Osteoblast (primary cell): ENCODE data around the gene KRT81. TPM values are rescaled to one million over a fixed set of nuclear protein-coding genes. Genes with fewer than 3 reads are reported as not detected.
A peak's percentile ranks its signal among the peaks of the same experiment; 100 is the strongest.
"Not testable (repeated sequence)": the region's sequence is repeated elsewhere in the genome, so short reads cannot be mapped to it uniquely, and the experiment has no call there.

Source experiments
- DNase-seq: peaks from one replicate; pipeline ENCODE4 v3.0.0; 2011; ENCODE audit warnings: low spot score, mixed read lengths; ENCODE audit not compliant: insufficient read length; ENCODE audit errors: missing footprints
- H2AFZ ChIP-seq: 2 replicates; pipeline ENCODE4 v1.6.0; 2011; ENCODE audit warnings: mild to moderate bottlenecking, low read length
- H3K27ac ChIP-seq: 2 replicates; pipeline ENCODE4 v1.5.1; 2011; ENCODE audit warnings: mild to moderate bottlenecking, low read depth, low read length, moderate library complexity
- H3K27me3 ChIP-seq: 2 replicates; pipeline ENCODE4 v1.6.0; 2012; ENCODE audit warnings: mild to moderate bottlenecking, control low read depth, inconsistent platforms, low read length, moderate library complexity; ENCODE audit not compliant: insufficient read depth
- H3K36me3 ChIP-seq: 2 replicates; pipeline ENCODE4 v1.5.1; 2011; ENCODE audit warnings: mild to moderate bottlenecking, low read length, control low read depth, moderate library complexity; ENCODE audit not compliant: insufficient read depth
- H3K4me1 ChIP-seq: 2 replicates; pipeline ENCODE4 v1.5.1; 2011; ENCODE audit warnings: mild to moderate bottlenecking, low read length, control low read depth, moderate library complexity; ENCODE audit not compliant: insufficient read depth
- H3K4me2 ChIP-seq: 2 replicates; pipeline ENCODE4 v1.6.0; 2011; ENCODE audit warnings: mild to moderate bottlenecking, low read length; ENCODE audit not compliant: insufficient read depth
- H3K4me3 ChIP-seq: fragments of 200-600 bp; sonication (generic); 3 replicates; pipeline ENCODE4 v1.5.1; 2012; ENCODE audit warnings: mild to moderate bottlenecking, low read length, inconsistent platforms; ENCODE audit not compliant: insufficient read depth
- H3K79me2 ChIP-seq: 2 replicates; pipeline ENCODE4 v1.6.0; 2012; ENCODE audit warnings: mild to moderate bottlenecking, low read length, control low read depth, inconsistent platforms; ENCODE audit not compliant: insufficient read depth
- H3K9me3 ChIP-seq: 2 replicates; pipeline ENCODE4 v1.5.1; 2011; ENCODE audit warnings: low read depth, low read length, control low read depth
- H4K20me1 ChIP-seq: 2 replicates; pipeline ENCODE4 v1.6.0; 2012; ENCODE audit warnings: mild to moderate bottlenecking, low read length, control low read depth; ENCODE audit not compliant: insufficient read depth
- total RNA-seq: library from RNA; depleted of rRNA; stranded (reverse); fragments of >200 nt; gene quantifications from 2 replicates; pipeline ENCODE4 v1.2.3, GENCODE V29; 2012
- TF ChIP-seq, protein P1 (sequence below): IDR thresholded peaks from 2 replicates; pipeline ENCODE4 v1.5.1; 2011; ENCODE audit warnings: mild to moderate bottlenecking, low read depth, low read length, moderate library complexity; ENCODE audit errors: extremely low read depth

Gene KRT81
- total RNA-seq, 1 donor, result not detected

DNA sequence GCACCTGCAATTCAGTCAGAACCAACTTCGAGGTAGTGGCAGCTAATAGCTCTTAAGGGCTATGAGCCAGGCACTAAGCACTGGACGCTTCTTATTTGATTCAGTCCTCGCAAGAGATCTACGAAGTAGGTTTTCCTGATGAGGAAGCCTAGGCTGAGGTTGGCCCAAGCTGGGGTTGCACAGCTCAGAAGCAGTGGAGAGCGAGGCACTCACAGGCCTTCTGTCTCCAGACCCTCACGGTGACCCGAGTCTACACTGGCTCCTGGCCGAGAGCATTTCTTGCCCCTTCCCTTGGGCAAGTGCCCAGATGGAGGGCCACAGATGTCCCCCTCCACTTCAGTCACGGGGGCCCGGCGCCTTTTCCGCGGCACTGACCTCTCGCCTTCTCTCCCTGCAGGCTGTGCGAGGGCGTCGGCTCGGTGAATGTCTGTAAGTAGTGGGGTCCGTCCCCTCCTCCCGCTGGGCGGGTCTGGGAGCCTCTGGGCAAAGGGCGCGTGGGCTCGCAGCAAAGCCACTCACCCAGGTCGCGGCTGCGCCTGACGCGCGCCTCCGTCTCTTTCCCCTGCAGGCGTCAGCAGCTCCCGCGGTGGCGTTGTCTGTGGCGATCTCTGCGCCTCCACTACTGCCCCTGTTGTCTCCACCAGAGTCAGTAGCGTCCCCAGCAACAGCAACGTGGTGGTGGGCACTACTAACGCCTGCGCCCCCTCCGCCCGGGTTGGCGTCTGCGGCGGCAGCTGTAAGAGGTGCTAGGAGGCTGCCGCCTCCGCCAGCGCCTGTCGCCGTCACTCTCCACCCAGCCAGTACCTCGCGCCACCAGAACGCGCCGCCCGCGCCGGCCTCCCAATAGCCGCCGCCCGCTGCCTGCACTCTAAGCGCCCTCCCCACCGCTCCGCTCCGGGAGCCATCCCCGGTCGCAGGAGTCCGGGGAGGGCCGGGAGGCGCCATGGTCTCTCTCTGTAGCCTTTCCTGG, 16.8 kb upstream of the KRT81 start:
- peaks cover 4% of the 10 kb centered on the region for H3K27me3 ChIP-seq
- no peaks in the 10 kb centered on the region for H3K9me3 ChIP-seq
- peak overlapping the region; percentile 88 for H2AFZ ChIP-seq
- no peaks in the 10 kb centered on the region for H4K20me1 ChIP-seq
- H3K4me1 ChIP-seq, result peaks cover 8% of the 10 kb centered on the region
- TF ChIP-seq, protein P1, sequence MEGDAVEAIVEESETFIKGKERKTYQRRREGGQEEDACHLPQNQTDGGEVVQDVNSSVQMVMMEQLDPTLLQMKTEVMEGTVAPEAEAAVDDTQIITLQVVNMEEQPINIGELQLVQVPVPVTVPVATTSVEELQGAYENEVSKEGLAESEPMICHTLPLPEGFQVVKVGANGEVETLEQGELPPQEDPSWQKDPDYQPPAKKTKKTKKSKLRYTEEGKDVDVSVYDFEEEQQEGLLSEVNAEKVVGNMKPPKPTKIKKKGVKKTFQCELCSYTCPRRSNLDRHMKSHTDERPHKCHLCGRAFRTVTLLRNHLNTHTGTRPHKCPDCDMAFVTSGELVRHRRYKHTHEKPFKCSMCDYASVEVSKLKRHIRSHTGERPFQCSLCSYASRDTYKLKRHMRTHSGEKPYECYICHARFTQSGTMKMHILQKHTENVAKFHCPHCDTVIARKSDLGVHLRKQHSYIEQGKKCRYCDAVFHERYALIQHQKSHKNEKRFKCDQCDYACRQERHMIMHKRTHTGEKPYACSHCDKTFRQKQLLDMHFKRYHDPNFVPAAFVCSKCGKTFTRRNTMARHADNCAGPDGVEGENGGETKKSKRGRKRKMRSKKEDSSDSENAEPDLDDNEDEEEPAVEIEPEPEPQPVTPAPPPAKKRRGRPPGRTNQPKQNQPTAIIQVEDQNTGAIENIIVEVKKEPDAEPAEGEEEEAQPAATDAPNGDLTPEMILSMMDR, result no peak
- DNase-seq, result peak; percentile 95
- H3K27ac ChIP-seq, result peak overlapping the region; percentile 17
- H3K4me3 ChIP-seq, result peak overlapping the region; percentile 71
- H3K36me3 ChIP-seq, result no peaks in the 10 kb centered on the region
- no peaks in the 10 kb centered on the region for H3K79me2 ChIP-seq
- H3K4me2 ChIP-seq, result peak overlapping the region; percentile 92

DNA sequence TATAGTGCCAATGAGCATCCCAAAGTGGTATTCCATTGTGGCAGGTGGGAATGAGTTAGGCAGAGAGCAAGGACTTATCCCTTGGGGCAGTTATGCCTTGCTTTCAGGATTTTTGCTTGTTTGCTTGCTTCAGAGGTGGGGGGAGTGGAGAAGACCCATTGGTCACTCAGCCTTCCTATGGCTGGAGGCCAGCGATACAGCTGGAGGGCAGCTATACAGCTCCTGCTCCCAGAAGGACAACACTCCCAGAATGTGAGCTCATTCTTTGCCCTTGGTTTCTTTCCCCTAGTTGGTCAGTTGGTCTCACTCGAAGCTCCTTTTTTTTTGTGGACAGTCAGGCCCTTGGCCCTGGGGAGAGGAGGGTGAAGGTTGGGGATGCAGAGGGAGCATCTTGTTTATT, 15.4 kb upstream of the KRT81 start:
- DNase-seq, result peak; percentile 49
- TF ChIP-seq, protein P1, result no peak
- no peak overlapping the region for H2AFZ ChIP-seq
- H3K36me3 ChIP-seq, result no peaks in the 10 kb centered on the region
- no peaks in the 10 kb centered on the region for H3K79me2 ChIP-seq
- no peak overlapping the region for H3K27ac ChIP-seq
- H4K20me1 ChIP-seq, result no peaks in the 10 kb centered on the region
- H3K4me3 ChIP-seq, result no peak overlapping the region
- peaks cover 4% of the 10 kb centered on the region for H3K27me3 ChIP-seq
- peaks cover 8% of the 10 kb centered on the region for H3K4me1 ChIP-seq
- no peak overlapping the region for H3K4me2 ChIP-seq
- H3K9me3 ChIP-seq, result no peaks in the 10 kb centered on the region

DNA sequence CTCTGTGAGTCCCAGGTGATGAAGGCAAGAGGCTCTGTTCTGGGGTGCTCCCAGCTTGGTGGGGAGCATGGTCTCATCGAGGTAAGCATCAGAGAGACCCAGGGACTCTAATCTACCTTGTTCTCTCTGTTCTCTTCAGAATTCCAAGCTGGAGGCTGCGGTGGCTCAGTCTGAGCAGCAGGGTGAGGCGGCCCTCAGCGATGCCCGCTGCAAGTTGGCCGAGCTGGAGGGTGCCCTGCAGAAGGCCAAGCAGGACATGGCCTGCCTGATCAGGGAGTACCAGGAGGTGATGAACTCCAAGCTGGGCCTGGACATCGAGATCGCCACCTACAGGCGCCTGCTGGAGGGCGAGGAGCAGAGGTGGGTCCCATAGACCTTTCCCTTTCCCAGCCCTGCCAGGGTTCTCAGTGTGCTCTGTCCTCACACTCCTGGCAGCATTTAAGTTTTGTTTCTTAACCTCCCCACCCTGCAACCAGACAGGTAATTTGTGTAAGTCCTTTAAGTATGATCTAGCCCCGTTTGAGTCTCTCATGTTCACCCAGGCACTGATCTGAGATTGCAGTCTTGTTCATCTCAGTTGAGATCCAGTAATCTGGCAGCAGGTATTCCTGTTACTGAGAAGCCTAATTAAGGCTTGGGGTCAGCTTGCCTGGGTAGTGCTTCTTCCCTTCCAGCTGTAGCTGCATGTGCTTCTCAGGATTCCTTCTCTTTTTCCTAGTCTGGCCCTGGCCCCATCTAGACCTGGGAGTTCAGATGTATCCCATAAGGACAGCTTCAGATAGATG, 14.8 kb upstream of the KRT81 start:
- Histone ChIP-seq H3K27me3 (peaks cover 4% of the 10 kb centered on the region), H3K9me3 (no peaks in the 10 kb centered on the region), H3K4me1 (peaks cover 6% of the 10 kb centered on the region), H3K79me2 (no peaks in the 10 kb centered on the region), H3K4me2 (no peak overlapping the region), H3K4me3 (no peak overlapping the region), H3K27ac (no peak overlapping the region), H3K36me3 (no peaks in the 10 kb centered on the region), H4K20me1 (no peaks in the 10 kb centered on the region), H2AFZ (no peak overlapping the region)
- TF ChIP-seq, protein P1, result peak; percentile 43
- DNase-seq, result peak; percentile 75

DNA sequence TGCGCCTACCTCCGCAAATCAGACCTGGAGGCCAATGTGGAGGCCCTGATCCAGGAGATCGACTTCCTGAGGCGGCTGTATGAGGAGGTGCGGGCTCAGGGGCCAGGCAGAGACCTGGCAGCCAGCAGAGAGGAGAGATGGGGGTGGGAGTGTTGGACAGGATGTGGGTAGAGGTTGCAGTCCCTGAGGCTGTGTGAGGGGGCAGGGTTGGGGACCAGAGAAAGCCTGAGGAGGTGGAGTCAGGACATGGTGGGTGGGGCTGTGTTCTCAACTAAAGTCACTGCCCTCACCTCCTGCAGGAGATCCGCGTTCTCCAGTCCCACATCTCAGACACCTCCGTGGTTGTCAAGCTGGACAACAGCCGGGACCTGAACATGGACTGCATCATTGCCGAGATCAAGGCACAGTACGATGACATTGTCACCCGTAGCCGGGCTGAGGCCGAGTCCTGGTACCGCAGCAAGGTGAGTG, 13.6 kb upstream of the KRT81 start:
- H3K27ac ChIP-seq, H3K4me3 ChIP-seq, H3K9me3 ChIP-seq, H3K4me2 ChIP-seq, H3K79me2 ChIP-seq, H3K36me3 ChIP-seq, H3K27me3 ChIP-seq, H4K20me1 ChIP-seq, H3K4me1 ChIP-seq, DNase-seq, H2AFZ ChIP-seq: not testable (repeated sequence)

DNA sequence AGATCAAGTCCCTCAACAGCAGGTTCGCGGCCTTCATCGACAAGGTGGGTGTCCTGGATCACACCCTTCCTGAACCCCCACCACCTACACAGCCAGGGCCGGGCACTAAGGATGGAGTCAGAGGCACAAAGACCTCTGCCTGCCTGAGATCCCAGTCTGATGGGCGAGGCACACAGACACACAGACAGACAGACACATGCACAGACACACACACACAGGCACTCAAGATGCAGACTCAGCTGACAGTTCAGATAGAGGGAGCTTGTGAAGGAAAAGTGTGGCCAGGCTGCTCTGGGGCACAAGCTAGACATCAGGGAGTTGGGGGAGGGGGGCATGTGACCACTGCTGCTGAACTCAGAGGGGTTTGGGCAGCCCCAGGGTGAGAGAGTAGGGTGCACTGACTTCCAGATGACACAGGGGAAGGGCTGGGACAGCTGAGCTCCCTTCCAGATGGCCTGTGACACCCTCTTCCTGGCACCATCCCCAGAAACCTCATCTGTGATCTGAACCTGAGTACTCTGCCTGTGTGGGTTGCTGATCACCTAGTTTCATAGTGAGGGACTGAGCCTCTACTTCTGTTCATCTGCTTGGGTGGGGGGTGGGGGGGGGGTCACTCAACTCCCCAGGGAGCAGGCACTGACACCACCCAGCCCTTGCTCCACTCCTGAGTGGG, 11.0 kb upstream of the KRT81 start:
- not testable (repeated sequence) for H4K20me1 ChIP-seq, DNase-seq, H3K36me3 ChIP-seq, H3K27ac ChIP-seq, H2AFZ ChIP-seq, H3K9me3 ChIP-seq, H3K4me2 ChIP-seq, H3K4me3 ChIP-seq, H3K79me2 ChIP-seq, H3K4me1 ChIP-seq
- H3K27me3 ChIP-seq, result peaks cover 13% of the 10 kb centered on the region

DNA sequence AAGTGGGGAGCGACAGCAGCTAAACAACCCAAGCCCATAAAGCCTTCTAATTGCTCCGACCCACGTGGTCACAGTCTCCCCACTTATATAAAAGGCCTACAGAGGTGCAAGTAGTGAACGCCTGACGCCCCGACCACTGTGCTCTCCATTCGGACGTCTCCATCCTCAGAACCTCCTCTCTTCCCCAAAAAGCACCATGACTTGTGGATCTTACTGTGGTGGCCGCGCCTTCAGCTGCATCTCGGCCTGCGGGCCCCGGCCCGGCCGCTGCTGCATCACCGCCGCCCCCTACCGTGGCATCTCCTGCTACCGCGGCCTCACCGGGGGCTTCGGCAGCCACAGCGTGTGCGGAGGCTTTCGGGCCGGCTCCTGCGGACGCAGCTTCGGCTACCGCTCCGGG, 10.4 kb upstream of the KRT81 start:
- H3K9me3 ChIP-seq, H2AFZ ChIP-seq, H3K27ac ChIP-seq, H3K36me3 ChIP-seq, H3K4me1 ChIP-seq, DNase-seq, H4K20me1 ChIP-seq, H3K79me2 ChIP-seq, H3K4me3 ChIP-seq, H3K4me2 ChIP-seq: not testable (repeated sequence)
- H3K27me3 ChIP-seq, result peaks cover 12% of the 10 kb centered on the region
